BJ (cell line): ENCODE results near the gene AQP5. TPM values are rescaled to one million over a fixed set of nuclear protein-coding genes. Genes with fewer than 3 reads are reported as not detected.

Experiments
- CTCF ChIA-PET: fragments of 350-600 bp; formaldehyde crosslinking; extraction: SDS; loops from one replicate; lab custom pipeline; 2021; ENCODE audit warnings: antibody characterized with exemption, inconsistent platforms; lab: Yijun Ruan, JAX
- POLR2A ChIA-PET: fragments of 300-600 bp; sonication (Branson Sonifier 250); formaldehyde crosslinking; extraction: SDS; loops from one replicate; lab custom pipeline; 2021; ENCODE audit warnings: antibody characterized with exemption; lab: Charles Lee
- DNase-seq: peaks from one replicate; pipeline ENCODE4 v3.0.0-alpha.2; 2011; ENCODE audit warnings: low read depth
- H3K27me3 ChIP-seq: 2 replicates; pipeline ENCODE4 v1.6.0; 2011; ENCODE audit warnings: low read length; ENCODE audit not compliant: control insufficient read depth, insufficient read depth
- H3K36me3 ChIP-seq: 2 replicates; pipeline ENCODE4 v1.5.1; 2011; ENCODE audit warnings: low read length; ENCODE audit not compliant: control insufficient read depth, insufficient read depth
- H3K4me3 ChIP-seq: 2 replicates; pipeline ENCODE4 v1.5.1; 2011; ENCODE audit warnings: low read depth, mild to moderate bottlenecking, control low read depth, low read length
- CTCF ChIP-seq: IDR thresholded peaks from 2 replicates; pipeline ENCODE4 v1.5.1; 2011; ENCODE audit warnings: low read depth, mild to moderate bottlenecking, control low read depth, inconsistent platforms, low read length, moderate library complexity; ENCODE audit not compliant: insufficient read depth
- polyA plus RNA-seq: library from polyadenylated mRNA; depleted of rRNA; stranded (reverse); fragments of >200 nt; gene quantifications from 2 replicates; pipeline ENCODE4 v1.2.3, GENCODE V29; 2011

The AQP5 gene
- polyA plus RNA-seq, 1 experiment, result not detected

GRCh38 chr12:49937639-49938300, 23.9 kb upstream of the AQP5 start:
- no peak for TF ChIP-seq CTCF
- DNase-seq, result no peak
- Histone ChIP-seq H3K27me3 (0 out of 2 replicates have a peak, but pooled peaks cover 1% of the 10 kb centered on the region), H3K36me3 (no peaks in the 10 kb centered on the region), H3K4me3 (no peak overlapping the region)
- ChIA-PET CTCF (interaction anchor here (0.9 to 7.6 kb wide), 5 partner anchors 9 to 118 kb away, joined by 4 to 51 read pairs (median 5); no protein-coding TSS in a partner anchor), POLR2A (no interaction called here)

GRCh38 chr12:49939307-49939706, 22.4 kb upstream of the AQP5 start:
- Histone ChIP-seq H3K36me3 (no peaks in the 10 kb centered on the region), H3K4me3 (no peak overlapping the region), H3K27me3 (0 out of 2 replicates have a peak, but pooled peaks cover 1% of the 10 kb centered on the region)
- ChIA-PET POLR2A (no interaction called here), CTCF (interaction anchor here (0.8 to 1.7 kb wide), 4 partner anchors 9 to 198 kb away, joined by 3 to 5 read pairs (median 3); partner anchors contain the start of genes AQP2 and TMBIM6)
- no peak for DNase-seq
- no peak for TF ChIP-seq CTCF

GRCh38 chr12:49939707-49940106, 22.0 kb upstream of the AQP5 start:
- CTCF ChIA-PET, result interaction anchor here (0.8 to 1.7 kb wide), 5 partner anchors 9 to 198 kb away, joined by 3 to 5 read pairs (median 3); partner anchors contain the start of genes AQP2 and TMBIM6
- Histone ChIP-seq H3K36me3 (no peaks in the 10 kb centered on the region), H3K4me3 (no peak overlapping the region), H3K27me3 (0 out of 2 replicates have a peak, but pooled peaks cover 1% of the 10 kb centered on the region)
- no peak for TF ChIP-seq CTCF
- DNase-seq, result no peak
- POLR2A ChIA-PET, result no interaction called here

- ChIA-PET POLR2A (no interaction called here), CTCF (interaction anchor here (0.7 to 2.7 kb wide), 7 partner anchors 17 to 152 kb away, joined by 3 to 14 read pairs (median 3); no protein-coding TSS in a partner anchor)
- H3K4me3 ChIP-seq, result no peak overlapping the region
- H3K27me3 ChIP-seq, result 0 out of 2 replicates have a peak, but pooled peaks cover 1% of the 10 kb centered on the region
- H3K36me3 ChIP-seq, result no peaks in the 10 kb centered on the region
- TF ChIP-seq CTCF, result no peak
- no peak for DNase-seq
Observed at GRCh38 chr12:49941556-49942511, 19.8 kb upstream of the AQP5 start.
